ENCODE results near the gene NPB.

Gene NPB

GRCh38 chr17:81902023-81902652 lies at the start of gene NPB:
NPB (plus strand) TSS chr17:81902238; CDS start chr17:81902278, 40 bp downstream.
- no peak for DNase-seq (ENCODE audit: low read depth in 1 of 2, low spot score in 1 of 2)

GRCh38 chr17:81854974-81855774 lies 46.9 kb upstream of the NPB start:
- DNase-seq (ENCODE audit: low read depth in 1 of 2, low spot score in 1 of 2): no peak

- no peak for DNase-seq (ENCODE audit: low read depth in 1 of 2, low spot score in 1 of 2)
Observed at GRCh38 chr17:81858170-81858966, 43.7 kb upstream of the NPB start.

- DNase-seq (ENCODE audit: low read depth in 1 of 2, low spot score in 1 of 2): no peak
Observed at GRCh38 chr17:81858967-81859905, 42.8 kb upstream of the NPB start.

GRCh38 chr17:81859906-81860755 lies 41.9 kb upstream of the NPB start, which contains the start of gene P4HB:
P4HB (minus strand) TSS chr17:81860535; CDS start chr17:81860471, 64 bp downstream.
- no peak for DNase-seq (ENCODE audit: low read depth in 1 of 2, low spot score in 1 of 2)

- DNase-seq (ENCODE audit: low read depth in 1 of 2, low spot score in 1 of 2): peak; percentile 97 to 99
Observed at GRCh38 chr17:81860756-81861568, 41.1 kb upstream of the NPB start.

- no peak for DNase-seq (ENCODE audit: low read depth in 1 of 2, low spot score in 1 of 2)
Observed at GRCh38 chr17:81863123-81863675, 38.8 kb upstream of the NPB start.

GRCh38 chr17:81863833-81864768 lies 37.9 kb upstream of the NPB start:
- DNase-seq (ENCODE audit: low read depth in 1 of 2, low spot score in 1 of 2): no peak

GRCh38 chr17:81865358-81865732 lies 36.7 kb upstream of the NPB start:
- DNase-seq (ENCODE audit: low read depth in 1 of 2, low spot score in 1 of 2): no peak

- no peak for DNase-seq (ENCODE audit: low read depth in 1 of 2, low spot score in 1 of 2)
Observed at GRCh38 chr17:81865733-81866439, 36.2 kb upstream of the NPB start.

GRCh38 chr17:81866440-81867169 lies 35.4 kb upstream of the NPB start:
- no peak for DNase-seq (ENCODE audit: low read depth in 1 of 2, low spot score in 1 of 2)

- DNase-seq (ENCODE audit: low read depth in 1 of 2, low spot score in 1 of 2): no peak
Observed at GRCh38 chr17:81867170-81867990, 34.7 kb upstream of the NPB start.

GRCh38 chr17:81867991-81868673 lies 33.9 kb upstream of the NPB start:
- DNase-seq (ENCODE audit: low read depth in 1 of 2, low spot score in 1 of 2): no peak

- DNase-seq (ENCODE audit: low read depth in 1 of 2, low spot score in 1 of 2): no peak
Observed at GRCh38 chr17:81868674-81869220, 33.3 kb upstream of the NPB start.
